ENCODE data around the gene ERICH3.

DNA sequence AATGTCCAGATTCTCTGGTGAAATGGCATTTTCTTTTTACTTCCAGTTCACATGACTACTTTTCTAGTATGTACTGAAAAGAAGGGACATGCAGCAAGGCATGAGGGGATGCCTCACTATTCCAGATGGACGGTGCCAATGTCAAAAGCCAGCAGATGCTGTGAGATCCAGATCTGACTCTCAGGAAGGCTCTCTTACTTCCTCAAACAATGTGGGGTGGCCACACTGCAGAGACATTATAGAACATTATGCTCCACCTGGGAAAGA, 41.6 kb upstream of the ERICH3 start:
- no peak for TF ChIP-seq EP300 (IDR thresholded peaks at IDR 0.05)
- TF ChIP-seq, protein P1, sequence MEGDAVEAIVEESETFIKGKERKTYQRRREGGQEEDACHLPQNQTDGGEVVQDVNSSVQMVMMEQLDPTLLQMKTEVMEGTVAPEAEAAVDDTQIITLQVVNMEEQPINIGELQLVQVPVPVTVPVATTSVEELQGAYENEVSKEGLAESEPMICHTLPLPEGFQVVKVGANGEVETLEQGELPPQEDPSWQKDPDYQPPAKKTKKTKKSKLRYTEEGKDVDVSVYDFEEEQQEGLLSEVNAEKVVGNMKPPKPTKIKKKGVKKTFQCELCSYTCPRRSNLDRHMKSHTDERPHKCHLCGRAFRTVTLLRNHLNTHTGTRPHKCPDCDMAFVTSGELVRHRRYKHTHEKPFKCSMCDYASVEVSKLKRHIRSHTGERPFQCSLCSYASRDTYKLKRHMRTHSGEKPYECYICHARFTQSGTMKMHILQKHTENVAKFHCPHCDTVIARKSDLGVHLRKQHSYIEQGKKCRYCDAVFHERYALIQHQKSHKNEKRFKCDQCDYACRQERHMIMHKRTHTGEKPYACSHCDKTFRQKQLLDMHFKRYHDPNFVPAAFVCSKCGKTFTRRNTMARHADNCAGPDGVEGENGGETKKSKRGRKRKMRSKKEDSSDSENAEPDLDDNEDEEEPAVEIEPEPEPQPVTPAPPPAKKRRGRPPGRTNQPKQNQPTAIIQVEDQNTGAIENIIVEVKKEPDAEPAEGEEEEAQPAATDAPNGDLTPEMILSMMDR (IDR thresholded peaks at IDR 0.05), result no peak
- no peak for TF ChIP-seq POLR2A (IDR thresholded peaks at IDR 0.05)
